Mammary epithelial cell (primary cell): ENCODE data around the gene ANKRD28.

ENCODE experiments used
- EZH2 ChIP-seq: IDR thresholded peaks from 2 replicates; pipeline ENCODE4 v1.6.1; 2012; ENCODE audit warnings: low read length, inconsistent platforms, borderline replicate concordance
- TF ChIP-seq, protein P1 (sequence below), 2 donors: IDR thresholded peaks in 1 of 2; conservative IDR thresholded peaks in 1 of 2; 2 replicates each; pipeline ENCODE4 v1.5.1; 2011 to 2012; ENCODE audit warnings: inconsistent platforms in 2 of 2, low read length in 2 of 2, mild to moderate bottlenecking in 2 of 2, control low read depth in 1 of 2, low read depth in 1 of 2; ENCODE audit not compliant: insufficient read depth in 1 of 2; ENCODE audit errors: extremely low read depth in 1 of 2

DNA sequence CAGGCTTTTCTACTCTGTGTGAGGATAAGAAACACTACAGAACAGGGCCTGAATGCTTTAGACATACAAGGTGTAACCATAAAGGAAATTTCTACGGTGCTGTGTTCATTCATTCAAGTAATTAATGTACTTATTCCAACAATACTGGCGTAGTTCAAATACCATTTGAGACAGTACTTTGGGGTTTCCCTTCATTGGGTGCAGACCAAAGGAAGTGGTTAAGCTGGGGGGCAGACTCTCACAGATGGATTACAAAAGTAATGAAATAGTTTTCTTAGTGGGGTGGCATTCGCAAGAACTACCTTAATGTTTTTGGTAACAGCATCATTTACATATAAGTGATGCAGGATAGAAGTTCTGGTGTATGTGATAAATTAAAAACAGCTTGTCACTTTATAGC lies 130.3 kb downstream of the ANKRD28 start:
- TF ChIP-seq, protein P1, sequence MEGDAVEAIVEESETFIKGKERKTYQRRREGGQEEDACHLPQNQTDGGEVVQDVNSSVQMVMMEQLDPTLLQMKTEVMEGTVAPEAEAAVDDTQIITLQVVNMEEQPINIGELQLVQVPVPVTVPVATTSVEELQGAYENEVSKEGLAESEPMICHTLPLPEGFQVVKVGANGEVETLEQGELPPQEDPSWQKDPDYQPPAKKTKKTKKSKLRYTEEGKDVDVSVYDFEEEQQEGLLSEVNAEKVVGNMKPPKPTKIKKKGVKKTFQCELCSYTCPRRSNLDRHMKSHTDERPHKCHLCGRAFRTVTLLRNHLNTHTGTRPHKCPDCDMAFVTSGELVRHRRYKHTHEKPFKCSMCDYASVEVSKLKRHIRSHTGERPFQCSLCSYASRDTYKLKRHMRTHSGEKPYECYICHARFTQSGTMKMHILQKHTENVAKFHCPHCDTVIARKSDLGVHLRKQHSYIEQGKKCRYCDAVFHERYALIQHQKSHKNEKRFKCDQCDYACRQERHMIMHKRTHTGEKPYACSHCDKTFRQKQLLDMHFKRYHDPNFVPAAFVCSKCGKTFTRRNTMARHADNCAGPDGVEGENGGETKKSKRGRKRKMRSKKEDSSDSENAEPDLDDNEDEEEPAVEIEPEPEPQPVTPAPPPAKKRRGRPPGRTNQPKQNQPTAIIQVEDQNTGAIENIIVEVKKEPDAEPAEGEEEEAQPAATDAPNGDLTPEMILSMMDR (conservative IDR thresholded peaks at IDR 0.05 in 1 of 2, IDR thresholded peaks at IDR 0.05 in 1 of 2; ENCODE audit: extremely low read depth in 1 of 2, insufficient read depth in 1 of 2, low read depth in 1 of 2, low read length in 2 of 2) = no peak
- no peak for TF ChIP-seq EZH2
